ENCODE data around the gene FMO5.
"Not testable (repeated sequence)": the region's sequence is repeated elsewhere in the genome, so short reads cannot be mapped to it uniquely, and the experiment has no call there.

The FMO5 gene

GRCh38 chr1:147204080-147204479 lies 21.1 kb downstream of the FMO5 start:
- no peak for DNase-seq

- peak; percentile 3 for DNase-seq
Measured at GRCh38 chr1:147202576-147202975, 22.6 kb downstream of the FMO5 start.

- no peak for DNase-seq
Measured at GRCh38 chr1:147201786-147202185, 23.4 kb downstream of the FMO5 start.

- DNase-seq: peak; percentile 5
Measured at GRCh38 chr1:147201276-147201675, 23.9 kb downstream of the FMO5 start.

GRCh38 chr1:147197324-147197723 lies 27.8 kb downstream of the FMO5 start:
- DNase-seq: not testable (repeated sequence)

GRCh38 chr1:147189514-147189913 lies 35.6 kb downstream of the FMO5 start:
- DNase-seq: no peak

- no peak for DNase-seq
Measured at GRCh38 chr1:147185432-147185831, 39.7 kb downstream of the FMO5 start.

- peak; percentile 64 for DNase-seq
Measured at GRCh38 chr1:147177611-147178380, 47.3 kb downstream of the FMO5 start.

- DNase-seq: peak; percentile 97
Measured at GRCh38 chr1:147172168-147173016, 52.7 kb downstream of the FMO5 start, which contains the start of gene PRKAB2. Gene PRKAB2 (minus strand): TSS chr1:147172470. CDS start chr1:147172144, 326 bp downstream.

- peak; percentile 20 for DNase-seq
Measured at GRCh38 chr1:147171399-147172167, 53.6 kb downstream of the FMO5 start.

GRCh38 chr1:147169840-147170674 lies 55.1 kb downstream of the FMO5 start:
- no peak for DNase-seq

- peak; percentile 74 for DNase-seq
Measured at GRCh38 chr1:147169171-147169570, 56.0 kb downstream of the FMO5 start.

- DNase-seq: peak; percentile 25
Measured at GRCh38 chr1:147168626-147169058, 56.5 kb downstream of the FMO5 start.

- DNase-seq: peak; percentile 97
Measured at GRCh38 chr1:147167365-147167764, 57.8 kb downstream of the FMO5 start.

- DNase-seq: no peak
Measured at GRCh38 chr1:147163019-147163418, 62.1 kb downstream of the FMO5 start.

- DNase-seq: no peak
Measured at GRCh38 chr1:147162093-147162492, 63.0 kb downstream of the FMO5 start.

- DNase-seq: not testable (repeated sequence)
Measured at GRCh38 chr1:147157116-147157515, 68.0 kb downstream of the FMO5 start.

GRCh38 chr1:147156642-147157041 lies 68.5 kb downstream of the FMO5 start:
- DNase-seq: no peak

GRCh38 chr1:147152772-147153171 lies 72.4 kb downstream of the FMO5 start:
- DNase-seq: no peak

GRCh38 chr1:147151244-147151643 lies 73.9 kb downstream of the FMO5 start:
- no peak for DNase-seq

- no peak for DNase-seq
Measured at GRCh38 chr1:147142886-147143285, 82.3 kb downstream of the FMO5 start.
